ENCODE results near the gene CCDC92B. TPM values are rescaled to one million over a fixed set of nuclear protein-coding genes. Genes with fewer than 3 reads are reported as not detected.

CCDC92B gene
- total RNA-seq, 4 donors from 2014 or later, result 0.11 to 0.71 (median 0.34) TPM

GRCh38 chr17:2776589-2777241, 27.3 kb upstream of the CCDC92B start:
- TF ChIP-seq POLR2A (IDR thresholded peaks at IDR 0.05) (no peak), CTCF (IDR thresholded peaks at IDR 0.05) (no peak)
- intact Hi-C loops (cut with DNase I; ENCODE audit: low total_unique reads), result loop anchor here (5.0 kb wide), 1 partner anchor 241 kb away; no protein-coding TSS in a partner anchor
- DNase-seq (ENCODE audit: low spot score in 2 of 2), result no peak
- 1% methylated on average over 48 to 55 of the region's 80 CpGs for WGBS, 2 donors
- no peak overlapping the region for H3K4me3 ChIP-seq (ENCODE audit: low read depth, poor library complexity, severe bottlenecking)

- DNase-seq (ENCODE audit: low spot score in 2 of 2), result no peak
- no peak for TF ChIP-seq CTCF (IDR thresholded peaks at IDR 0.05)
- no peak for TF ChIP-seq POLR2A (IDR thresholded peaks at IDR 0.05)
- intact Hi-C loops (cut with DNase I; ENCODE audit: low total_unique reads), result loop anchor here (5.0 kb wide), 1 partner anchor 242 kb away; no protein-coding TSS in a partner anchor
- H3K4me3 ChIP-seq (ENCODE audit: low read depth, poor library complexity, severe bottlenecking), result no peak overlapping the region
- 83 to 85% methylated on average over 6 of the region's 6 CpGs for WGBS, 2 donors
Observed at GRCh38 chr17:2775206-2775605, 25.8 kb upstream of the CCDC92B start.

GRCh38 chr17:2770129-2770528, 20.7 kb upstream of the CCDC92B start:
- no peak overlapping the region for H3K4me3 ChIP-seq (ENCODE audit: low read depth, poor library complexity, severe bottlenecking)
- WGBS, 2 donors, result 32% methylated on average over 12 of the region's 12 CpGs
- DNase-seq (ENCODE audit: low spot score in 2 of 2), result no peak
- intact Hi-C loops (cut with DNase I; ENCODE audit: low total_unique reads), result no loop called here
- TF ChIP-seq CTCF (IDR thresholded peaks at IDR 0.05), result no peak
- no peak for TF ChIP-seq POLR2A (IDR thresholded peaks at IDR 0.05)

- WGBS, 2 donors, result 65 to 76% methylated on average over 4 of the region's 4 CpGs
- intact Hi-C loops (cut with DNase I; ENCODE audit: low total_unique reads), result no loop called here
- no peak for TF ChIP-seq POLR2A (IDR thresholded peaks at IDR 0.05)
- TF ChIP-seq CTCF (IDR thresholded peaks at IDR 0.05), result no peak
- DNase-seq (ENCODE audit: low spot score in 2 of 2), result no peak
- H3K4me3 ChIP-seq (ENCODE audit: low read depth, poor library complexity, severe bottlenecking), result no peak overlapping the region
Observed at GRCh38 chr17:2758870-2759269, 9.4 kb upstream of the CCDC92B start.

- WGBS, 2 donors, result 2 to 4% methylated on average over 21 to 37 of the region's 46 CpGs
- H3K4me3 ChIP-seq (ENCODE audit: low read depth, poor library complexity, severe bottlenecking), result no peak overlapping the region
- no peak for DNase-seq (ENCODE audit: low spot score in 2 of 2)
- intact Hi-C loops (cut with DNase I; ENCODE audit: low total_unique reads), result no loop called here
- no peak for TF ChIP-seq CTCF (IDR thresholded peaks at IDR 0.05)
- no peak for TF ChIP-seq POLR2A (IDR thresholded peaks at IDR 0.05)
Observed at GRCh38 chr17:2755891-2756724, 6.7 kb upstream of the CCDC92B start.

Data from lower leg skin (tissue), 4 donors.